22Rv1 (cell line): ENCODE results near the gene KNDC1.

ENCODE experiments used
- CTCF ChIP-seq: fragments of 450-650 bp; IDR thresholded peaks from 2 replicates; pipeline ENCODE4 v1.5.1; 2017; ENCODE audit warnings: mild to moderate bottlenecking
- ZFX ChIP-seq: fragments of 450-650 bp; IDR thresholded peaks from 2 replicates; pipeline ENCODE4 v1.6.1; 2017; ENCODE audit warnings: antibody characterized with exemption, borderline replicate concordance

- TF ChIP-seq CTCF (no peak), ZFX (no peak)
Measured at GRCh38 chr10:133156674-133157579, 3.1 kb upstream of the KNDC1 start.
